Left ventricle myocardium inferior (tissue), 1 donor: ENCODE results near the gene CNTNAP3. TPM values are rescaled to one million over a fixed set of nuclear protein-coding genes. Genes with fewer than 3 reads are reported as not detected.
"Not testable (repeated sequence)": the region's sequence is repeated elsewhere in the genome, so short reads cannot be mapped to it uniquely, and the experiment has no call there.

Experiments
- DNase-seq: peaks from one replicate; pipeline ENCODE4 v3.0.0-alpha.2; 2020
- H3K27ac ChIP-seq: fragments of 200-600 bp; replicated peaks from 2 replicates; pipeline ENCODE4 v1.8.0; 2021
- H3K27me3 ChIP-seq: fragments of 200-600 bp; 2 replicates; pipeline ENCODE4 v1.8.0; 2021; ENCODE audit warnings: low read depth
- H3K36me3 ChIP-seq: fragments of 200-600 bp; 2 replicates; pipeline ENCODE4 v1.8.0; 2021
- H3K4me1 ChIP-seq: fragments of 200-600 bp; 2 replicates; pipeline ENCODE4 v1.8.0; 2021
- H3K4me3 ChIP-seq: fragments of 200-600 bp; 2 replicates; pipeline ENCODE4 v1.8.0; 2021; ENCODE audit warnings: mild to moderate bottlenecking, moderate library complexity
- H3K9me3 ChIP-seq: fragments of 200-600 bp; replicated peaks from 2 replicates; pipeline ENCODE4 v1.8.0; 2021
- intact Hi-C: fragments of 100-400 bp; cut with micrococcal nuclease; formaldehyde crosslinking; loops from one replicate; pipeline ENCODE4 v1.11.0; 2022
- total RNA-seq: library from RNA; stranded (reverse); fragmentation: NEBNext Ultra II Directional; extraction: Animal tissue kit (Norgen Biotek cat#: 25700); gene quantifications from one replicate; pipeline ENCODE4 v1.2.1, GENCODE V29; 2021
- donor health status: DM: no; HTN: yes; CAD: no; lungs with severe emphysema.

Gene CNTNAP3
- total RNA-seq, 1 donor from 2014 or later: 9.9 TPM

DNA sequence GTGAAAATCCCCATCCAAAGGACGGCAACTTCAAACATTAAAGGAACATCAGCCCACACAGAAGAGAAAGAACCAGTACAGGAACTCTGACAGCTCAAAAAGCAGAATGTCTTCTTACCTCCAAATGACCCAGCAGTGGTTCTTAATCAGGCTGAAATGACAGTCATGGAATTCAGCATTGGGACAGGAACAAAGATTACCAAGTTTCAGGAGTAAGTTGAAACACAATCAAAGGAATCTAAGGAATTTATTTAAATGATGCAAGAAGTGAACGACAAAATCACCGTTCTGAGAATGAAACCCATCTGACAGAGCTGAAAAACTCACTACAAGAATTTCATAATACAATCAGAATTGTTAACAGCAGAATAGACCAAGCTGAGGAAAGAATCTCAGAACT, 241.1 kb downstream of the CNTNAP3 start:
- DNase-seq, H3K36me3 ChIP-seq, intact Hi-C loops, H3K27ac ChIP-seq, H3K27me3 ChIP-seq, H3K4me3 ChIP-seq, H3K4me1 ChIP-seq: not testable (repeated sequence)
- H3K9me3 ChIP-seq: peaks cover 30% of the 10 kb centered on the region

- intact Hi-C loops, H3K4me1 ChIP-seq, H3K36me3 ChIP-seq, H3K9me3 ChIP-seq, H3K27ac ChIP-seq, H3K27me3 ChIP-seq, H3K4me3 ChIP-seq, DNase-seq: not testable (repeated sequence)
Measured at GRCh38 chr9:39042352-39042803, 245.6 kb downstream of the CNTNAP3 start.

GRCh38 chr9:39041774-39042173, 246.2 kb downstream of the CNTNAP3 start:
- not testable (repeated sequence) for H3K4me3 ChIP-seq, H3K9me3 ChIP-seq

GRCh38 chr9:39039148-39039547, 248.8 kb downstream of the CNTNAP3 start:
- H3K9me3 ChIP-seq, H3K4me1 ChIP-seq, H3K36me3 ChIP-seq, H3K4me3 ChIP-seq, intact Hi-C loops, H3K27me3 ChIP-seq, DNase-seq, H3K27ac ChIP-seq: not testable (repeated sequence)

More at GRCh38 chr9:39041774-39042173, 246.2 kb downstream of the CNTNAP3 start:
- DNase-seq, H3K36me3 ChIP-seq, H3K4me1 ChIP-seq, H3K27me3 ChIP-seq, H3K27ac ChIP-seq, intact Hi-C loops: not testable (repeated sequence)

- H3K27me3 ChIP-seq, H3K27ac ChIP-seq, H3K4me1 ChIP-seq, H3K9me3 ChIP-seq, intact Hi-C loops, H3K4me3 ChIP-seq, H3K36me3 ChIP-seq, DNase-seq: not testable (repeated sequence)
Measured at GRCh38 chr9:39038221-39038620, 249.7 kb downstream of the CNTNAP3 start.

DNA sequence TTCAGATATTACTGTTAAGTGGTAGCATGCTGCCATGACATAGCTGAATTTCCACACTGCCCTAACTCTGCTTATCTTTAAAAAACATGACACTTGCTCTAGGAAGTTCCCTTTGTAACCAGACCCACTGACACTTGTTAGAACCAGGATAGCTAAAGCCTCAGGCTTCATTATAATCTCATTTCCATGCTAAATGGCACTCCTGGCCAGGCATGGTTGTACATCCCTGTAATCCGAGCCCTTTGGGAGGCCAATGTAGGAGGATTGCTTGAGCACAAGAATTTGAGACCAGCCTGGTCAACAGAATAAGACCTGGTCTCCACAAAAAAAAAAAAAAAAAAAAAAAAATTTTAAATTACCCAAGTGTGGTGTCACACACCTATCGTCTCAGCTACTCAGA, 254.1 kb downstream of the CNTNAP3 start:
- intact Hi-C loops, H3K27ac ChIP-seq, H3K36me3 ChIP-seq, DNase-seq, H3K27me3 ChIP-seq, H3K4me3 ChIP-seq, H3K9me3 ChIP-seq, H3K4me1 ChIP-seq: not testable (repeated sequence)

DNA sequence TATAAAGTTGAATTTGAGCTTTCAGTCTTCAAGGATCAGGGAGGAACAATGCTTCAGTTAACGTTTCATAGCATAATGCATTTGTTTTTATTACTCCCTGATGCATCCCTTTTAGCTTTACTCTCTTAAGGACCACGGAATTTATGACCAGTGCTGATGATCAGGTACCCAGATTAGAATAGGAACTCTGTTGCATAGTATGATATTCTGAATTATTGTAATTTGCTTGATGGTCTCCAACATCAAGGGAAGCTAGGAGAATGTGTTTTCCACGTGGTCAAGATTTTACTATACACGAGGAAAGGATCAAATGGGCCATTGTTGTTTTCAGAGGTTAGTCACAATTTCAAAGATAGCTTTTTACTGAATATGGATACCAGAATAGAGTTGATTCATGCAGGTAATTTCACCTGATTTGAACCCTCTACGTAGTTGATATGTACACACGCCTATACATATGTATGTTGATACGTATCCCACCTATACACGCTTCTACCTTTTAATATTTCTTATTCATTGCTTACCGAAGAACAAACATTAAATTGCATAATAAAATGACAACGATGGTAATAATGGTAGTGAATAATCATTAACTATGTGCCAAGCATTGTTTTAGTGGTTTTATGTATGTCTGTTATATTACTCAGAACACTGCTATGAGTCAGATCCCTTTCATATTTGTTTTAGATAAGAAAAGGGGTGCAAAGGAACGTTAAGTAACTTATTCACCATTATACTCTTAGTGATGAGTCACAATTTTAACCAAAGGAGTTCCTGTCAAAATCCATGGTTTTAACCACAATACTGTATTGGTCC, 257.6 kb downstream of the CNTNAP3 start:
- intact Hi-C loops, DNase-seq, H3K27me3 ChIP-seq, H3K4me1 ChIP-seq, H3K4me3 ChIP-seq, H3K27ac ChIP-seq, H3K36me3 ChIP-seq, H3K9me3 ChIP-seq: not testable (repeated sequence)

DNA sequence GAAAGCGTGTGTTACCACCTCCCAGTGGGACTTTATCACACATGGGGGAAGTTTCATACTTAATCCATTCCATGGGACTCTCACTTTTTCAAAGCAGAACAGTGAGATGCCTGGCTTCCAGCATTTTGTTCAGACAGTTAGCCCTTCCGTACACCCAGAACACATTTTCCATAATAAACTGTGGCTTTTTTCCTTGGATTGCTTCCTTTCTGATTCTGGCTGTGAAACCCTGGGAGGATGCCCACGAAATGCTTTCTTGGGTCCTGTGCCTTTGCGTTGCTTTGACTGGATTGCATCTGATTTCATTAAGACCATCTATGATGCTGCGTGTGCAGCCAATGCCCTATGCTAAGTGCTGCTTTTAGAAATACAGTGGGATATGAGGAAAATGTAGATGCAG, 259.1 kb downstream of the CNTNAP3 start:
- H3K27me3 ChIP-seq, H3K9me3 ChIP-seq, H3K27ac ChIP-seq, H3K4me1 ChIP-seq, H3K4me3 ChIP-seq, intact Hi-C loops, DNase-seq, H3K36me3 ChIP-seq: not testable (repeated sequence)

- H3K4me1 ChIP-seq, H3K36me3 ChIP-seq, H3K27ac ChIP-seq, H3K9me3 ChIP-seq, H3K27me3 ChIP-seq, H3K4me3 ChIP-seq, DNase-seq, intact Hi-C loops: not testable (repeated sequence)
Measured at GRCh38 chr9:39028168-39028567, 259.8 kb downstream of the CNTNAP3 start.

- H3K27me3 ChIP-seq, intact Hi-C loops, H3K4me3 ChIP-seq, H3K27ac ChIP-seq, H3K36me3 ChIP-seq, H3K4me1 ChIP-seq, DNase-seq, H3K9me3 ChIP-seq: not testable (repeated sequence)
Measured at GRCh38 chr9:39025911-39026588, 261.9 kb downstream of the CNTNAP3 start.

Other genes starting within 250 kb of the CNTNAP3 start
- gene SPATA31A1, start 67.5 kb upstream of the CNTNAP3 start, total RNA-seq: not detected